PC-9 (cell line): ENCODE data around the gene GHITM. TPM values are rescaled to one million over a fixed set of nuclear protein-coding genes. Genes with fewer than 3 reads are reported as not detected.

Experiments
- BruUV-seq: library from RNA; stranded (reverse); fragments of 400-500 nt; replicated peaks from 2 replicates; lab custom pipeline; 2021; lab: Mats Ljungman, UMichigan
- CTCF ChIA-PET: fragments of 300-600 bp; sonication (Branson Sonifier 250); formaldehyde crosslinking; loops from one replicate; lab custom pipeline; 2022; ENCODE audit warnings: antibody characterized with exemption; lab: Charles Lee
- POLR2A ChIA-PET: fragments of 300-600 bp; sonication (Branson Sonifier 250); formaldehyde crosslinking; loops from one replicate; lab custom pipeline; 2022; ENCODE audit warnings: antibody characterized with exemption; ENCODE audit not compliant: unreplicated experiment; lab: Charles Lee
- DNase-seq, 2 experiments: peaks; one replicate each; pipeline versions ENCODE4 v3.0.0 to v3.0.0-alpha.2; 2015 to 2022; ENCODE audit warnings: mixed read lengths in 1 of 2
- H2AFZ ChIP-seq: fragments of 200-600 bp; sonication (generic); 2 replicates; pipeline ENCODE4 v1.8.1; 2017; ENCODE audit warnings: antibody characterized with exemption
- H3F3A ChIP-seq: fragments of 200-600 bp; sonication (generic); 2 replicates; pipeline ENCODE4 v1.8.1; 2017; ENCODE audit warnings: antibody characterized with exemption, mild to moderate bottlenecking, low read depth; ENCODE audit not compliant: insufficient read depth
- H3K27ac ChIP-seq: fragments of 200-600 bp; sonication (generic); 2 replicates; pipeline ENCODE4 v1.6.1; 2016; ENCODE audit warnings: mixed run types
- H3K27me3 ChIP-seq: fragments of 200-600 bp; sonication (generic); 2 replicates; pipeline ENCODE4 v1.6.1; 2016; ENCODE audit warnings: low read depth, mixed run types; ENCODE audit not compliant: insufficient read depth
- H3K36me3 ChIP-seq: fragments of 200-600 bp; sonication (generic); 2 replicates; pipeline ENCODE4 v1.6.1; 2016; ENCODE audit warnings: low read depth, mixed run types
- H3K4me1 ChIP-seq: fragments of 200-600 bp; sonication (generic); replicated peaks from 2 replicates; pipeline ENCODE4 v1.6.1; 2016; ENCODE audit warnings: mixed run types; ENCODE audit not compliant: insufficient read depth
- H3K4me2 ChIP-seq: fragments of 200-600 bp; sonication (generic); 2 replicates; pipeline ENCODE4 v1.6.1; 2017; ENCODE audit warnings: mixed run types
- H3K4me3 ChIP-seq: fragments of 200-600 bp; sonication (generic); 2 replicates; pipeline ENCODE4 v1.6.1; 2016; ENCODE audit warnings: mixed run types
- H3K79me2 ChIP-seq: fragments of 200-600 bp; sonication (generic); 2 replicates; pipeline ENCODE4 v1.6.1; 2017; ENCODE audit warnings: low read depth, mixed run types
- H3K9me2 ChIP-seq: fragments of 200-600 bp; sonication (generic); 2 replicates; pipeline ENCODE4 v1.8.1; 2017; ENCODE audit warnings: mild to moderate bottlenecking; ENCODE audit not compliant: insufficient read depth
- H3K9me3 ChIP-seq: fragments of 200-600 bp; sonication (generic); 2 replicates; pipeline ENCODE4 v1.8.1; 2016; ENCODE audit warnings: low read depth; ENCODE audit not compliant: insufficient read depth
- H4K20me1 ChIP-seq: fragments of 200-600 bp; sonication (generic); 2 replicates; pipeline ENCODE4 v1.8.1; 2017; ENCODE audit not compliant: insufficient read depth
- EZH2 ChIP-seq: fragments of 200-600 bp; sonication (generic); IDR thresholded peaks from 2 replicates; pipeline ENCODE4 v1.8.0; 2017; ENCODE audit warnings: antibody characterized with exemption, low read depth
- intact Hi-C: fragments of 100-400 bp; cut with micrococcal nuclease; formaldehyde crosslinking; loops from one replicate; pipeline ENCODE4 v1.10.0; 2022; ENCODE audit not compliant: unreplicated experiment
- total RNA-seq: library from RNA; stranded (reverse); gene quantifications from 2 replicates; pipeline ENCODE4 v1.2.3, GENCODE V29; 2021
- TF ChIP-seq, protein P1 (sequence below): fragments of 200-600 bp; sonication (generic); conservative IDR thresholded peaks from 2 replicates; pipeline ENCODE4 v1.6.1; 2017; ENCODE audit warnings: mixed run types, antibody characterized with exemption, mild to moderate bottlenecking, moderate library complexity

GHITM gene
- total RNA-seq, 1 experiment from 2014 or later: 291 TPM

DNA sequence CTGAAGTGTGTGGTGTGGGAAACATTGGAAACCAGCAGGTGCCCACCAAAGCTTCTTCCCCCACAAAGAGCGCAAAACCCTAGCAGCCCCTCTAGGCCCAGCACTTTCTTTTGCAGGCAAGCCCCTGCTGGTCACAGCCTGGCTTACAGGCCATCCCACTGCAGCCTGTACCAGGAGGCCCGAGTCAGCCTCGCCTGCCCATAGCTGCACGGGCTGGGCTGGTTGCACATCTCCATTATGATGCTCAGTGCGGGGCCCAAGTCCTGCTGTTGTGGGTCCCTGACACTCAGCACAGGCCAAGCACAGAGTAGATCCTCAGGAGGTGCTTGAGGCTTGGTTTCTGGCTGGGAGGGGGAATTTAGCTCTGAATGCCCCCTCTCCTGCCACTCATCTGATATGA is 63.0 kb downstream of the GHITM start:
- ChIA-PET CTCF (no interaction called here), POLR2A (no interaction called here)
- H3K4me2 ChIP-seq: no peak overlapping the region

More for the DNA sequence above, 63.0 kb downstream of the GHITM start:
- H3K4me1 ChIP-seq: no peaks in the 10 kb centered on the region
- DNase-seq: no peak
- H2AFZ ChIP-seq: no peak overlapping the region
- intact Hi-C loops: no loop called here
- H3K36me3 ChIP-seq: no peaks in the 10 kb centered on the region
- TF ChIP-seq, protein P1, sequence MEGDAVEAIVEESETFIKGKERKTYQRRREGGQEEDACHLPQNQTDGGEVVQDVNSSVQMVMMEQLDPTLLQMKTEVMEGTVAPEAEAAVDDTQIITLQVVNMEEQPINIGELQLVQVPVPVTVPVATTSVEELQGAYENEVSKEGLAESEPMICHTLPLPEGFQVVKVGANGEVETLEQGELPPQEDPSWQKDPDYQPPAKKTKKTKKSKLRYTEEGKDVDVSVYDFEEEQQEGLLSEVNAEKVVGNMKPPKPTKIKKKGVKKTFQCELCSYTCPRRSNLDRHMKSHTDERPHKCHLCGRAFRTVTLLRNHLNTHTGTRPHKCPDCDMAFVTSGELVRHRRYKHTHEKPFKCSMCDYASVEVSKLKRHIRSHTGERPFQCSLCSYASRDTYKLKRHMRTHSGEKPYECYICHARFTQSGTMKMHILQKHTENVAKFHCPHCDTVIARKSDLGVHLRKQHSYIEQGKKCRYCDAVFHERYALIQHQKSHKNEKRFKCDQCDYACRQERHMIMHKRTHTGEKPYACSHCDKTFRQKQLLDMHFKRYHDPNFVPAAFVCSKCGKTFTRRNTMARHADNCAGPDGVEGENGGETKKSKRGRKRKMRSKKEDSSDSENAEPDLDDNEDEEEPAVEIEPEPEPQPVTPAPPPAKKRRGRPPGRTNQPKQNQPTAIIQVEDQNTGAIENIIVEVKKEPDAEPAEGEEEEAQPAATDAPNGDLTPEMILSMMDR: no peak
- TF ChIP-seq EZH2: no peak
- H3K27ac ChIP-seq: no peak overlapping the region
- no peak overlapping the region for H3K4me3 ChIP-seq
- H4K20me1 ChIP-seq: no peaks in the 10 kb centered on the region
- no peaks in the 10 kb centered on the region for H3K9me2 ChIP-seq
- H3K27me3 ChIP-seq: peaks cover 99% of the 10 kb centered on the region
- H3K9me3 ChIP-seq: no peaks in the 10 kb centered on the region
- no peaks in the 10 kb centered on the region for H3K79me2 ChIP-seq
- BruUV-seq: no TSS peak
- no peaks in the 10 kb centered on the region for H3F3A ChIP-seq

Other genes with a start within 250 kb of the GHITM start
- gene GPR15LG, start 34.3 kb downstream of the GHITM start, total RNA-seq: not detected in 2 replicates
- gene CDHR1, start 55.0 kb downstream of the GHITM start, total RNA-seq: not detected in 2 replicates
- not detected in 2 replicates for gene LRIT2, start 86.0 kb downstream of the GHITM start, total RNA-seq
- gene LRIT1, start 102.0 kb downstream of the GHITM start, total RNA-seq: not detected in 2 replicates
- gene RGR, start 105.5 kb downstream of the GHITM start, total RNA-seq: not detected in 2 replicates
- 42.2 and 56.6 TPM in 2 replicates for gene CCSER2, start 189.1 kb downstream of the GHITM start, total RNA-seq